HG03432 (cell line): ENCODE data around the gene ENO4.
A peak's percentile ranks its signal among the peaks of the same experiment; 100 is the strongest.

Experiments
- ATAC-seq: cut with Tn5 transposase; IDR thresholded peaks from one replicate; pipeline ENCODE4 v1.9.1; 2021; ENCODE audit warnings: mild to moderate bottlenecking, moderate library complexity; ENCODE audit not compliant: unreplicated experiment

Gene ENO4

DNA sequence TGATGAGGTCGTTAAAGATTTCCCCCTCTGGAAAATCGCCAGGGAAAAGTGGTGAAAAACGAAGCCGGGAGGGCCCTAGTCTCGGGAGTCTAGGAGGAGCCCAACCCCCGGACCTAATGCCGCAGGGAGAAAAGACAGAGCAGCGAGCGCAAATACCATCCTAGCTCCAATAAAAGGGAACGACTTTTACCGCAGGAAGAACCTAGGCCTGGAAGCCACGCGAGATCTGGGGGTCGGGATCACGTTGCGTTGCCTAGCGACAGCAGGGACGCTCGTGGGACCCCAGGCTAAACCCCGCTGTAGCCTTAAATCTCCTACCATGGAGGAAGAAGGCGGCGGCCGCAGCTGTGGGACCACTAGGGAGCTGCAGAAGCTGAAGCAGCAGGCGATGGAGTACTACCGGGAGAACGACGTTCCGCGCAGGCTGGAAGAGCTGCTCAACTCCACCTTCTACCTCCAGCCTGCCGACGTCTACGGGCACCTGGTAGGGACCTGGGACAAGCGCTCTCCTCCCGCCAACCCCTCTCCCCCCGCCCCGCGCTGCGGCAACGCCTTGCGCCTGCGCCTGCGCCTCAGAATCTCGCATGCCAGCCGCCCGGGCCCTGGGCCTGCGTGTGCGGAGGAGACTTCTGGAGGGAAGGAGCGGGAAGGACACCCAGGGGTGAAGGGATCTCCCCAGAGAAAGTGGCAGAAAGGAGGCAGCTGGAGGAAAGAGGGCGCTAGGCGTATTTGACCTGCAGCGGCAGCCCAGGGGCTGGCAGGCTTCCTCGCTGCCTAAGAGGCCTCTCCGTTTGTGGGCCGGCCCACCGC is at the start of gene ENO4:
ENO4 (plus strand) TSS at position 252 of the 810 bp plus-strand sequence; CDS start at position 320, 68 bp downstream.
- peak; percentile 72 for ATAC-seq

DNA sequence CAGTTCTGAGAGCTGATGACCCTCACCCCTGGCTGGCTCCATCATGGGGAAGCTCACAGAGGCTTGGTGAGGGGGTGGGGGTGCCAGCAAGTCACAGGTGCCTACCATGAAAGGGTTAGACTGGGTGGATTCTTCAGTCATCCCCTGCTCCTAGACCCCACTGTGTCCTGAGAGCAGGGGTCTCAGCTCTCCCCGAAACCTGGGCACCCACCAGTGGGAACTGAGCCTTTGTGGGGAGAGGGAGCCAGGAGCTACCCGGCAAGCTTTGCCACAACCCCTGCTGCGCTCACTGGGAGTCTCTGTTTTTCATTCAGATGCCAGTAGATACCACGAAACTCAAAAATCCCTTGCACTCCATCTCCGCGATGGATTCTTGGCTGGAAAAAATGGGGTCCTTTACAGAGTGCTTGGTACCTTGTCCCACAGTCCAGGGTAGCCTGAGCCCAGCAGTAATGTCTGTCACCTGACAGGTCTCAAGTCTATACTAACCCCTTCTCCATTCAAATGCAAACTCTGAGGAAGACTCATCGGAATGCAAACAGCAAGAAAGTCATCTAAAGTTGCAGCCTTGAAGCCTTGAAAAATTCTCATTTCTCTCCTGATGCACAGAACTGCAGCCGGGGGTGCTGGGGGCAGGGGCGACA is 48.9 kb upstream of the ENO4 start:
- no peak for ATAC-seq

GRCh38 chr10:116801658-116802057 is 47.6 kb upstream of the ENO4 start:
- ATAC-seq = no peak

DNA sequence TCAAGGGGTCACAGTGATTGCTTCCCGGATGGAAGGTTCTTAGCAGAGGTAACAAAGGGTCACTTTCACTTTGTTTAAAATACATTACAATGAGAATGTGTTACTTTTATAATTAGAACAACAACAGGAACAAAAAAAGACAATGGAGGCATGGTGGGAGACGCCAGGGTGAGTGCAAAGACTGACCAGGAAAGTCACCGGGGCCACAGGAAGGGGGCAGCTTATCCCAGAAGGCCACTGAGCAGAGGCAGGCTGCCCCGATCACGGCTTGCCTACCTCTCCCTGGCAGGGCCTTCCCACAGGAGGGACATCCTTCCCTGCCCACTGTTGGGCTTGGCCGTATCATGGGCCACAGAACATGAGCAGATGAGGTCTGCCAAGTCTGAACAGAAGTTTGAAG is 46.8 kb upstream of the ENO4 start:
- ATAC-seq = no peak

GRCh38 chr10:116802876-116803275 is 46.4 kb upstream of the ENO4 start:
- ATAC-seq = no peak

- ATAC-seq = no peak
Measured at GRCh38 chr10:116803451-116804249, 45.6 kb upstream of the ENO4 start.

DNA sequence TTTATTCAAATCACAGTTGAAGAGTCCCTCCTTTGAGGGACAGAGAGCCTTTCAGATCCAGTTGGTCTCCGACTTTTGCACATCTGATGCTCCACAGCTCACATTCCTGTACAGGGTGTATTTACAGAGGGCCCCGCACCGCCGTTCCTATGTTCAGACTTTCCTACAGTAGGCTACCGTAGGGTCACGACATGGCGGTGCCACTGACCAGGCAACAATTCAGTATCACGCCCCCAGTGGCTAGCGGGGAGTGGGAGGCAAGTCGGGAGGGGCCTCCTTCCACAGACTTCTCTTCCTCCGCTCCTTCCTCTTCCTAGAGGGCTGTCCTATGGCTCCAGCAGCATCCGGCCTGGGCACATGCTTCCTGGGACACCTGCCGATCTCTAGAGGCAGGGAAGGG is 40.6 kb upstream of the ENO4 start:
- no peak for ATAC-seq

DNA sequence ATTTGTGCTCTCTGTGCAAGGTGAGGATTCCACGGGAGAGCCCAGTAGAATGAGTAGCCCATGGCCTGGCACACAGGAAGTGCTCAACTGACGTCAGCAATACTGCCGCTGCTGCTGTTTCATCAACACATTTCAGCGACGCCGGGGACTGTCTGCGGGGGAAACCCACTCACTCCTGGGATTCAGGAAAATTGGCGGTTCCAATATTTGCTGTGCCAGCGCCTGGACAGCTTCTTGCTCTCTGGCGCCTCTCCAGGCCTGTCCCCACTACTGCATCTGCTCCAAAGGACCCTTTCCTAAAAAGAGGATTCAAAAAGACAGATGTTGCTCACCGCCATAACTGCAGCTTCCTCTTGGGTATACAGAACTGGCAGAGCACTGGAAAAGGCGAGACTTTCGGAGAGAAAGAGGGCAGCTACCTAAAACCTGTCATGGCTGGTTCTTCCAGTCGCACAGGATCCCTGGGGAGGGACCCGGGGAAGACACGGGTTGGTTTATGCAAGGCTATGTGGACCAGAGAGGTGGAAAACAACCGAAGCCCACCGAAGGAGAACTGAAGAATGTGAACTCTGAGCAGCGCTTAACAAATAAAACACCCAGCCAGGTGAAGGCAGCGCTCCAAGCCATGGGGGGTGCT is 39.7 kb upstream of the ENO4 start:
- ATAC-seq = no peak

GRCh38 chr10:116810120-116810500 is 39.2 kb upstream of the ENO4 start:
- ATAC-seq = no peak

DNA sequence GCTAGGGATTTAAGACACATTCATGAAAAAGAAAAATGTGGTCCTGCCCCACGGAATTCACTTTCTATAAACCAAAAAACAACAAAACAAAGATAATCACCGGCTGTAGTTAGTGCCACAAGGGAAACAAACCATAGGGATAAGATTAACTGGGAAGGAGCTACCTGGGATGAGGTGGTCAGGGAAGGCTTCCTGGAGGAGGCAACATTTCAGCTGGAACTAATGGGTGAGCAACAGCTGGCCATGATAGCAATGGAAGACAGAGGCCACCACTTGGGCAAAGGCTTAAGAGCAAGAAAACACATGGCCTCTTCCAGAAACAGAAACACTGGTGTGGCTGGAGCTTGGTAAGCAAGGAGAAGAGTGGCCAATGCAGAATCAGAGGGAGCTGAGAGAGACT is 38.4 kb upstream of the ENO4 start:
- ATAC-seq = no peak

GRCh38 chr10:116811691-116812090 is 37.6 kb upstream of the ENO4 start:
- no peak for ATAC-seq

GRCh38 chr10:116815641-116816415 is 33.5 kb upstream of the ENO4 start:
- no peak for ATAC-seq

- no peak for ATAC-seq
Measured at GRCh38 chr10:116817178-116817577, 32.1 kb upstream of the ENO4 start.

GRCh38 chr10:116817780-116818343 is 31.4 kb upstream of the ENO4 start:
- ATAC-seq = no peak

GRCh38 chr10:116819999-116820677 is 29.2 kb upstream of the ENO4 start:
- no peak for ATAC-seq

- no peak for ATAC-seq
Measured at GRCh38 chr10:116825901-116826300, 23.4 kb upstream of the ENO4 start.

DNA sequence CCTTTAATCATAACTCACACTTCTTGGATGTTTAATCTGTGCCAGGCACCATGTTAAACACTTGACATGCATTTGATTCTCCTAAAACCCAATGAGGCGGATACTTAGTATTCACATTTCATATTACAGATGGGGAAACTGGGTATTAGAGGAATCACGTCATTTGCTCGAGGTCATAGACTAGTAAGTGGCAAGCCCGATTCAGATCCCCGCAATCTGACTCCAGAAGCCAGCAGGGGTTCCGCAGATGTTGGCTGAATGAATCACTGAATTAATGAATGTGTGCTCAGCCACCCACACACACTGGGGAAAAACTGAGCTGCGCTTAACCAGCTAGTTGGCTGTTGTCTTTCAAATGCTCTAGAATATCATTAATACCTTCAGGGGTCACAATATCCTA is 22.5 kb upstream of the ENO4 start:
- no peak for ATAC-seq

DNA sequence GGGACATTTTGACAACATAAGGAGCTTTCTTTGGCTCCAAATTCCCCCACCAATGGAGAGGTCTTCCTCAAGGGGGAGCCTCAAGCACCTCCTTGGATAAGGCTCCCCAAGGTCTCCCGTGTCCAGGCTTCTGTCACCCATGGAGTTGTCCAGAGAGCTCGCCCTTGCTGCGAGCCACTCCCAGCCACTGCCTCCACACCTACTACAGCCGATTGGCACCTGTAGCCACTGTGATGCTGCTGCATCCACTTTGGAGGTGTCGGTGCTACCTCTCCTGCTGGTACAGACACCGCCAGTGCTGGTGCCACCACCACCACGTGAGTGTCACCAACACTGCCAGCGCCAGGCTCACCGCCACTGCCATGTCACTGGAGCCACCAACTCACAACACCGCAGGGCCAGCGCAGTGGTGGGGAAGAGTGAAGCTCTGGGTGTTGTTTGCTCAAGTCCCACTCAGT is 22.1 kb upstream of the ENO4 start:
- no peak for ATAC-seq

DNA sequence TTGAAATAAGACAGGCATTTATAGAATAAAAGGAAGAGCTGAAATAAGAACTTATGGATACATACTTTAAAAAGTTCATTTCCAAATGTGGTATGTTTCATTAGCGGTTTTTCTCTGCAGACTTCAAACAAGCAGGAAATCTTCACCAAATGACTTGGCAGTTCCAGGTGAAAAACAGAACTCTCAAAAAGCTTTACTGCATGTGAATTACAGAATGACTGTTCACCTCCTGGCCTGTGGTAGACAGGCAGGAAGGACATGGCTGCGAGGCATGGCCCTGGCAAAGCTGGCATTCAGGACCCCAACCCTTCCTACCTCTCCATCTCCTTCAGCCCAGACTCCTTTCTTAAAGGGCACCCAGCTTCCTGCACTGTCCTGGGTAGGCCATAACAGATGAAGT is 21.2 kb upstream of the ENO4 start:
- no peak for ATAC-seq
